OCI-LY7 (cell line): Measurements from ENCODE around the gene MAP2K1.

Source experiments
- CTCF ChIP-seq: fragments of 200-600 bp; sonication (generic); conservative IDR thresholded peaks from 2 replicates; pipeline ENCODE4 v1.5.1; 2014; ENCODE audit warnings: mild to moderate bottlenecking, antibody characterized with exemption, low read length, moderate library complexity, mixed read lengths
- EZH2phosphoT487 ChIP-seq: fragments of 200-600 bp; sonication (generic); IDR thresholded peaks from 2 replicates; pipeline ENCODE4 v1.6.1; 2018; ENCODE audit warnings: low read depth, borderline replicate concordance, mild to moderate bottlenecking, mixed run types, antibody characterized with exemption, low read length, moderate library complexity, mixed read lengths

- TF ChIP-seq CTCF (no peak), EZH2phosphoT487 (no peak)
These were observed 26.9 kb downstream of the MAP2K1 start for GRCh38 chr15:66413579-66413978.
